ENCODE measurements around the gene ANKRD26.

DNA sequence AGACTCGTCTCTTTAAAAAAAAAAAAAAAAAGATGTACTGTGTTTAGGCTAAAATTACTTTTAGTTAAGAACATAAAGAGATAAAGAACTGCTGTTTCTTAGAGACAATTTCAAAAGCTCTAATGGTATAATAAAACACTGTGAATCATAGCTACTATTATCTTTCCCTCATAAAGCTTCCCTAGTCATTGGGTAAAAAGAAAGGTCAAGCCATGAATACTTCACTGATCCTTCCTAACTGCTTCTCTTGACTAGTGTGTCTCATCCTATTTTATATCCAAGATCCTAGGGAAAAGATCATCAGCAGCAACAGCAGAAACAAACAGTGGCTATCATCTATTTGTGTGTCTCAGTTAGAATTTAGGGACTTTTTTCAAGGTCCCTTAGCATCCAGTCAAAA is 43.4 kb upstream of the ANKRD26 start:
- no peak for TF ChIP-seq TP53 (CRISPR knock-in tag; IDR thresholded peaks at IDR 0.05)
- no peak for TF ChIP-seq CTCF (IDR thresholded peaks at IDR 0.05)
- TF ChIP-seq POLR2A (IDR thresholded peaks at IDR 0.05; ENCODE audit: low read length), result no peak
- no peak for TF ChIP-seq JUN (IDR thresholded peaks at IDR 0.05)
- no peak for TF ChIP-seq MAFK (IDR thresholded peaks at IDR 0.05; ENCODE audit: partially characterized antibody)
- no peak for TF ChIP-seq NPAS2 (CRISPR knock-in tag; IDR thresholded peaks at IDR 0.05; ENCODE audit: borderline replicate concordance)
- no peak for TF ChIP-seq EP300 (IDR thresholded peaks at IDR 0.05)
- no peak for TF ChIP-seq REST (IDR thresholded peaks at IDR 0.05)
- no peak for TF ChIP-seq HMGXB4 (CRISPR knock-in tag; IDR thresholded peaks at IDR 0.05; ENCODE audit: borderline replicate concordance)
